RWPE2 (cell line): Measurements from ENCODE around the gene TP53TG5.
A peak's percentile ranks its signal among the peaks of the same experiment; 100 is the strongest.
"Not testable (repeated sequence)": the region's sequence is repeated elsewhere in the genome, so short reads cannot be mapped to it uniquely, and the experiment has no call there.

Experiments used
- ATAC-seq: fragments of 200-7000 bp; cut with Tn5 transposase; 3 replicates; pipeline ENCODE4 v1.9.1; 2021; ENCODE audit warnings: low read depth
- DNase-seq: peaks from one replicate; pipeline ENCODE4 v3.0.0-alpha.2; 2020; ENCODE audit warnings: low spot score
- H3K27ac ChIP-seq: fragments of 450-650 bp; 2 replicates; pipeline ENCODE4 v1.5.1; 2017; ENCODE audit warnings: mild to moderate bottlenecking; ENCODE audit not compliant: poor library complexity, severe bottlenecking
- H3K27me3 ChIP-seq: fragments of 250-450 bp; sonication (Bioruptor Pico); 2 replicates; pipeline ENCODE4 v1.5.1; 2021; ENCODE audit warnings: mild to moderate bottlenecking, moderate library complexity; ENCODE audit not compliant: insufficient read depth, poor library complexity, severe bottlenecking
- H3K36me3 ChIP-seq: fragments of 250-450 bp; sonication (Bioruptor Pico); 2 replicates; pipeline ENCODE4 v1.5.1; 2020; ENCODE audit warnings: low read depth, mild to moderate bottlenecking, moderate library complexity
- H3K4me1 ChIP-seq: fragments of 250-450 bp; sonication (Bioruptor Pico); 2 replicates; pipeline ENCODE4 v1.5.1; 2021; ENCODE audit warnings: mild to moderate bottlenecking, moderate library complexity; ENCODE audit not compliant: insufficient read depth, poor library complexity, severe bottlenecking
- H3K4me3 ChIP-seq: fragments of 250-450 bp; sonication (Bioruptor Pico); 2 replicates; pipeline ENCODE4 v1.5.1; 2021; ENCODE audit warnings: mild to moderate bottlenecking, moderate library complexity; ENCODE audit not compliant: severe bottlenecking
- H3K9me3 ChIP-seq: fragments of 250-450 bp; sonication (Bioruptor Pico); 2 replicates; pipeline ENCODE4 v1.5.1; 2021; ENCODE audit warnings: mild to moderate bottlenecking, moderate library complexity; ENCODE audit not compliant: severe bottlenecking
- TF ChIP-seq, protein P1 (sequence below): fragments of 450-650 bp; IDR thresholded peaks from one replicate; pipeline ENCODE4 v1.5.1; 2017; ENCODE audit warnings: mild to moderate bottlenecking, moderate library complexity; ENCODE audit not compliant: poor library complexity, severe bottlenecking

TP53TG5 gene

GRCh38 chr20:45354423-45355208 lies 23.5 kb downstream of the TP53TG5 start:
- no peak overlapping the region for H3K4me3 ChIP-seq
- no peaks in the 10 kb centered on the region for H3K9me3 ChIP-seq
- peak overlapping the region; percentile 91 for H3K27ac ChIP-seq
- H3K4me1 ChIP-seq = peaks cover 50% of the 10 kb centered on the region
- ATAC-seq (no peak), DNase-seq (no peak)
- no peaks in the 10 kb centered on the region for H3K27me3 ChIP-seq
- TF ChIP-seq, protein P1, sequence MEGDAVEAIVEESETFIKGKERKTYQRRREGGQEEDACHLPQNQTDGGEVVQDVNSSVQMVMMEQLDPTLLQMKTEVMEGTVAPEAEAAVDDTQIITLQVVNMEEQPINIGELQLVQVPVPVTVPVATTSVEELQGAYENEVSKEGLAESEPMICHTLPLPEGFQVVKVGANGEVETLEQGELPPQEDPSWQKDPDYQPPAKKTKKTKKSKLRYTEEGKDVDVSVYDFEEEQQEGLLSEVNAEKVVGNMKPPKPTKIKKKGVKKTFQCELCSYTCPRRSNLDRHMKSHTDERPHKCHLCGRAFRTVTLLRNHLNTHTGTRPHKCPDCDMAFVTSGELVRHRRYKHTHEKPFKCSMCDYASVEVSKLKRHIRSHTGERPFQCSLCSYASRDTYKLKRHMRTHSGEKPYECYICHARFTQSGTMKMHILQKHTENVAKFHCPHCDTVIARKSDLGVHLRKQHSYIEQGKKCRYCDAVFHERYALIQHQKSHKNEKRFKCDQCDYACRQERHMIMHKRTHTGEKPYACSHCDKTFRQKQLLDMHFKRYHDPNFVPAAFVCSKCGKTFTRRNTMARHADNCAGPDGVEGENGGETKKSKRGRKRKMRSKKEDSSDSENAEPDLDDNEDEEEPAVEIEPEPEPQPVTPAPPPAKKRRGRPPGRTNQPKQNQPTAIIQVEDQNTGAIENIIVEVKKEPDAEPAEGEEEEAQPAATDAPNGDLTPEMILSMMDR = no peak
- no peaks in the 10 kb centered on the region for H3K36me3 ChIP-seq

DNA sequence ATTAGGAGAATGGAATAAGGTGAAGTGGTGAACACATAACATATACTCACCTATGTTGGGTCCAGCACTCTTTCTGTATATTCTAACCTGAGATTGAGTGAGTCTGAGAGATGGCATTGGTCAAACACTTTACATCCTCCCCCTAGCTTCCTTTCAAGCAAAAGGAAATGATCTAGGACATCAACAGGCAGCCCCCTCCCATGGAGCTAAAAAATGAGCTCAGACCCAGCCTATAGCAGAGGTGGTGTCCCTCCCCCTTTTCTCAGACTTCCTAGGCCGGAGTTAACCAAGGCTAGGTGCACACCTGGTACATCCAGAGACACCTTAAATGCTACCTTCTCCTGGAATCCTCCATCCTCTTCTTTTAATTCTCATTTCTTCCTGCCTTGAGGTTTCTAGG lies 24.4 kb downstream of the TP53TG5 start:
- H3K27me3 ChIP-seq = no peaks in the 10 kb centered on the region
- no peaks in the 10 kb centered on the region for H3K9me3 ChIP-seq
- no peak for ATAC-seq
- H3K36me3 ChIP-seq = no peaks in the 10 kb centered on the region
- no peak overlapping the region for H3K4me3 ChIP-seq
- peaks cover 48% of the 10 kb centered on the region for H3K4me1 ChIP-seq
- TF ChIP-seq, protein P1 = no peak
- no peak for DNase-seq
- no peak overlapping the region for H3K27ac ChIP-seq

GRCh38 chr20:45352729-45353128 lies 25.4 kb downstream of the TP53TG5 start:
- Histone ChIP-seq H3K36me3 (peaks cover 3% of the 10 kb centered on the region), H3K27me3 (no peaks in the 10 kb centered on the region), H3K4me3 (no peak overlapping the region), H3K27ac (no peak overlapping the region), H3K4me1 (peaks cover 42% of the 10 kb centered on the region), H3K9me3 (no peaks in the 10 kb centered on the region)
- TF ChIP-seq, protein P1 = no peak
- ATAC-seq (no peak), DNase-seq (no peak)

DNA sequence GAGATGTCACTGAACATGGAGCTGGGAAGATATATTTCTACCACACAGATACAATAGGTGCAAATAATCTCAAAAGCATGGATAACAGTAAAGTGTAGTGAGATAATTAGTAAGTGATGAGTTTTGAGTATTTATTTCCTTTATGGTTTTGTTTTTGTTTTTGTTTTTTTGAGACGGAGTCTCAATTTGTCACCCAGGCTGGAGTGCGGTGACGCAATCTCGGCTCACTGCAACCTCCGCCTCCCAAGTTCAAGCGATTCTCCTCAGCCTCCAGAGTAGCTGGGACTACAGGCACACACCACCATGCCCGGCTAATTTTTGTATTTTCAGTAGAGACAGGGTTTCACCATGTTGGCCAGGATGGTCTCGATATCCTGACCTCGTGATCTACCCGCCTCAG lies 27.3 kb downstream of the TP53TG5 start:
- not testable (repeated sequence) for H3K9me3 ChIP-seq, H3K4me3 ChIP-seq, ATAC-seq, H3K27ac ChIP-seq, H3K27me3 ChIP-seq, DNase-seq
- Histone ChIP-seq H3K36me3 (peaks cover 23% of the 10 kb centered on the region), H3K4me1 (peaks cover 32% of the 10 kb centered on the region)

- no peak for ATAC-seq
- no peaks in the 10 kb centered on the region for H3K27me3 ChIP-seq
- no peak overlapping the region for H3K4me3 ChIP-seq
- DNase-seq = no peak
- no peak overlapping the region for H3K27ac ChIP-seq
- H3K9me3 ChIP-seq = no peaks in the 10 kb centered on the region
- peaks cover 30% of the 10 kb centered on the region for H3K4me1 ChIP-seq
- peaks cover 29% of the 10 kb centered on the region for H3K36me3 ChIP-seq
- TF ChIP-seq, protein P1 = no peak
These were observed 27.9 kb downstream of the TP53TG5 start for GRCh38 chr20:45350217-45350616.
